Stimulated activated CD8-positive, alpha-beta memory T cell treated with anti-CD3 and anti-CD28 coated beads, Interleukin-2, amount 100 ng/mL, for 48 hours (primary cell): ENCODE measurements around the gene PDE12.

ENCODE experiments used
- DNase-seq, 2 donors: peaks; one replicate each; pipeline ENCODE4 v3.0.0-alpha.2; 2020; ENCODE audit warnings: low read depth in 2 of 2

The PDE12 gene, protein sequence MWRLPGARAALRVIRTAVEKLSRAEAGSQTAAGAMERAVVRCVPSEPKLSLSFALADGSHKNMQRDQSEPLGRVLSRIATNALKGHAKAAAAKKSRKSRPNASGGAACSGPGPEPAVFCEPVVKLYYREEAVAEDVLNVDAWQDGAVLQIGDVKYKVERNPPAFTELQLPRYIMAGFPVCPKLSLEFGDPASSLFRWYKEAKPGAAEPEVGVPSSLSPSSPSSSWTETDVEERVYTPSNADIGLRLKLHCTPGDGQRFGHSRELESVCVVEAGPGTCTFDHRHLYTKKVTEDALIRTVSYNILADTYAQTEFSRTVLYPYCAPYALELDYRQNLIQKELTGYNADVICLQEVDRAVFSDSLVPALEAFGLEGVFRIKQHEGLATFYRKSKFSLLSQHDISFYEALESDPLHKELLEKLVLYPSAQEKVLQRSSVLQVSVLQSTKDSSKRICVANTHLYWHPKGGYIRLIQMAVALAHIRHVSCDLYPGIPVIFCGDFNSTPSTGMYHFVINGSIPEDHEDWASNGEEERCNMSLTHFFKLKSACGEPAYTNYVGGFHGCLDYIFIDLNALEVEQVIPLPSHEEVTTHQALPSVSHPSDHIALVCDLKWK

DNA sequence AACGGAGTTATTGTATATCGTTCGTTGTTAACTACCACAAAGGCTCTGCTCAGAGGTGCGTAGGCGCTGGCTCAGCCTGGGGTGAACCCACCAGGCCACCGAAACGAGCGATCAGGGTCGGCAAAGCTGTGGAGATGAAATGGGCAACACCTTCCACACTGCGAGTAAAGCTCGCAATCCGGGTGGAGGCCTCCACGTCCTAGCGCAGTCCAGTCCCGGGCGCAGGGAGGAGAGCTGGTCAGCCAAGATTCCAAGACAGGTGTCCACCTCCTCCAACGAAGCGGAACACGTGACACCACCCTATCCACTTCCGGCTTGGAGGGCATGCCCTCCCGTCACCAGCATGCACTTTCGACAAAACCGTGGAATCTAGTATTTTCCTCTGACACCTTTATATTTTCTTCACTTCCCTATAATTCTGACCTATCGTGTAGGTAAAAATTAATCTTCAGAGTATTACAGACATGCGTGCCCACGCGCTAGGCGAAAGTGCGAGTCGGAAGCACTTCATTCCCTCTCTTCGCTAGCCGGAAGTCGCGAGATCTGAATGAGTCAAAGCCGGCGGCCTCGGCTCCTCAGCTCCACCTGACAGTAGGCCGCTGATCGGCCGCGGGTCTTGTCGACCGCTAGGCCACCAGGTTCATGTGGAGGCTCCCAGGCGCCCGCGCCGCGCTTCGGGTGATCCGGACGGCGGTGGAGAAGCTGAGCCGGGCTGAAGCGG, at the start of gene PDE12:
Gene PDE12 (plus strand): TSS at position 537 of the 721 bp plus-strand sequence. CDS start 106 bp downstream, at position 643.
- peak; percentile 70 to 77 for DNase-seq

DNA sequence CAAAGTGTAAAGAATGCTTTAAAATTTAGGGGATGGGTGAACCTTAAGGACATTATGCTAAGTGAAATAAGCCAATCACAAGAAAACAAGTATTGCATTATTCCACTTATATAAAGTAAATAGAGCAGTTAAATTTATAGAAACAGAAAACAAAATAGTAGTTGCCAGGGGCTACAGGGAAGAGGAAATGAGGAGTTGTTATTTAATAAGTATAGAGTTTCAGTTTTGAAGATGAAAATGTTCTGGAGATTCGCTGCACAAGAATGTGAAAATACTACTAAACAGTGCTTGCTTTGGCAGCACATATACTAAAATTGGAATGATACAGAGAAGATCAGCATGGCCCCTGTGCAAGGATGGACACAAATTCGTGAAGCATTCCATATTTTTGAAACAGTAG, 43.9 kb upstream of the PDE12 start:
- no peak for DNase-seq

DNA sequence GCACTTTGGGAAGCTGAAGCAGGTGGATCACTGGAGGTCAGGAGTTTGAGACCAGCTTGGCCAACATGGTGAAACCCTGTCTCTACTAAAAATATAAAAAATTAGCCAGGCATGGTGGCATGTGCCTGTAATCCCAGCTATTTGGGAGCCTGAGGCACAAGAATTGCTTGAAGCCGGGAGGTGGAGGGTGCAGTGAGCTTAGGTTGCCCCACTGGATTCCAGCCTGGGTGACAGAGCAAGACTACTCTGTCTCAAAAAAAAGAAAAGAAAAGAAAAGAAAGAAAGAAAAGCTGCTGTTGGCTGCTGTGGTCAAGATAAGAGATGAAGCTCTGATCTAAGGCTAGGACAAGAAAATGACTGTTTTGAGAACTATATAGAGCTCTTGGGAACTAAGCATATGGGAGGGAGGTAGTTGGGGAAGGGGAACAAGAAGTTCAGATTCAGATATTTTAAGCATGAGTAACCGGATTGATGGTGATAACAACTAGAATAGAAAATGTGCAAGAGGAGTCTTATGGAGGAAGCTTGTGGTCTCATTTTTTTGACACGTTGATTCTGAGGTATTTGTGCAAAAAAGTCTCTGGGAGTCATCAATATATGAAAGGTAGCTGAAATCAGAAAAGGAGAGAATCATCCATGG, 37.7 kb upstream of the PDE12 start:
- DNase-seq = no peak

DNA sequence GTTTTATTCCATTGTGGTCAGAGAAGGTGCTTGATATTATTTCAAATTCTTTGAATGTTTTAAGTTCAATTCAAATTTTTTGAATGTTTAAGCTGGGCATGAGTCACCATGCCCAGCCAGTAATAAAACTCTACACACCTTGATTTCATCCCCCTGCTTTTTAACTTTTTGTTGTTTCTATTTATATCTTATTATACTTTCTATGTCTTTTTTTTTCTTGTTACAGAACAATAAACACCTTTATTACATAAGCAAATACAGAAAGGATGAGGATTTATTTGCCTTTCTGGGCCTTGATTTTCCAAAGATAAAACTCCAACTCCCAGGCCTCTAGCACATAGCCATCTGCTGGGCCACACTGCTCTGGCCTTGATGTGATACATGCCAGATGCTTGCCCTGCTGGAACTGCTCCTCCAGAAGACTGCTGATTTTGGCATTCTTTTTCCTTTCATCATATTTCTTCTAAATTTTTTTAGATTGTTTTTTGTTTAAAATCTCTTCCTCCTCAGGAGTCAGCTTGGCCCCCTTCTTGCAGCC, 25.9 kb upstream of the PDE12 start:
- DNase-seq = no peak

DNA sequence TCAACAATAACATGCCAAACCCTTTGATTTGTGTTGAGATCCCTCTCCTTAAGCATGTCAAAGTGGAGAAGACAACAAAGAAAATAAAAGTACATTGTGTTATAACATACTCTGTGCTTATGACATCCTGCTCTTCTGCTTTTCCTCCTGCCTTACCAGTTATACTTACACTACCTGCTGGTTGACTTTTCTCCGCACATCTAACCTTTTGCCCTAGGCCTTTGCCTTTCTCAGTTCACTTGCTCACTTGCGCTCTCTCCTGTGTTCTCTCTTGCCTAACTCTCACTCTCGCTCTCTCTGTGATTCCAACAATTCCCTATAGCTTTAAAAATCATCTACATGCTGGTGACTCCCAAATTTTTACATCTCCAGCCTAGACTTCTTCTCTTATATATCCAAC, 17.6 kb upstream of the PDE12 start:
- DNase-seq = no peak

DNA sequence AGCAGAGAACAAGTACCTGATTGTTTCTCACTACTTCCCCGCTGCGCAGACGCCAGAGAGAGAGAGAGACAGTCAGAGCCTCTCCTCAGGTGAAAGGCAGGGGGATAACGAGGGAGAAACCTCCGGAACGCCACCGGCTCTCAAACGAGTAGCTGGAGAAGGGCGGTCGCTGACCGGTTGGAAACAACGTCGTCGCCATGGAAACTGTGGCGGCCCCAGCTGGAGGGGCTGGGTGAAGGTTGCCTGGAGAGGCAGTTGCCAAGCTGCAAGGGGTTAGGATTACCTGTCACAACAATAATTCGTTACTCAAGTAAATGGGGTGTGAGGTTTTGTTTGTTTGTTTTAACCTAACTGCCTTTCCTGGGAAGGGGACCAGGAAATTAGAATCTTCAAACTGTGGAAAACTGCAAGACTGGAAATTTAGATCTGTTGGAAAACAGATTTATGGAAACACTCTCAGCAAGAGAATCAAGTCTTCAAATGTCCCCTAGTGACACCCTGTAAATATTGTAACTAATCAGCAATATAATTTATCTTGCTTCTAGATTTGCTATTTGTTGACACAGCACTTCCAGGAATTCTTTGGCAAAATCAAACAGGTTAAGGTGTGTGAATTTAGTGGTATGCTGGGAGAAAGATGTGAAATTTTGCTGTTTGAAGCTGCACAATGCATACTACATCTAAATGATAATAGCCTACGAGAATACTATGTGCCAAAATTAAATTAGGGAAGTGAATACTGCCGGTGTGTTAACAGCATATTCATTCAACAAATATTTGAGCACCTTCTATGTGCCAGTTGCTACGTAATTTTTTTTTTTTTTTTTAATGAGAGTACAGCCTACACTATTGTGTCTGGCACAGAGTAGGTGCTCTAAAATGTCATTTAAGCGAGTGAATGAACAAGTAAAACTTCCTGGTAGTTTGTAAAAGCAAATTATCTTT, 11.6 kb upstream of the PDE12 start, which contains the start of gene DNAH12:
Gene DNAH12 (minus strand): TSS at position 164 of the 945 bp plus-strand sequence. CDS start 1,474 bp downstream, outside the sequence.
- DNase-seq = no peak

DNA sequence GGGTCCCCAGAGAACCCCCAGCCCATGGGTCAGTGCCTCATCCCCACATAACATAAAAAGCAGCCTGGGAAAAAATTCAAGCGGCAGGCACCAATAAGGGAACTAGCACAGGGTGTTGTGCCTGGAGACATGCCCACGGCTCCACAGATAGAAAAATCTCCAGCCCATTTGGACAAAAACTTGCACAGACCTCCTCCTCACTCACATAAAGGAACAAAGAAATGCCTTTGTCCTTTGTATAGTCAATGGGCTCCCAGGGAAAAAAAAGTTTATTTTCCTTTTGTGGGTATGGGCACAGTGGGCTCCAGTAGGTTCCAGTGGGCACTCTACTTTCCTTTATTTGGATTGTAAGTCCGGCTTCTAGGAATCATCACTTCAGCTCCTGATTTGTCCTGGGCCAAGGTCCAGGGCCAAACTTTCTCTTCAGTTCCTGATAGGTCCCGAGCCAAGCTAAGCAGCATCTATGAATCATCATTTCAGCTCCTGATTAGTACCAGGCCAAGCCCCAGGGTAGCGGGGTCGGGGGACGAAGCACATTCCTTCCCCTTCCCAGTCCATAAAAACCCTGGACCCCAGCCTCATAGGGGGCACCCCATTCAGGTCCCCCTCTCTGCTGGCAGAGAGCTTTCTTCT, 10.3 kb upstream of the PDE12 start:
- no peak for DNase-seq

DNA sequence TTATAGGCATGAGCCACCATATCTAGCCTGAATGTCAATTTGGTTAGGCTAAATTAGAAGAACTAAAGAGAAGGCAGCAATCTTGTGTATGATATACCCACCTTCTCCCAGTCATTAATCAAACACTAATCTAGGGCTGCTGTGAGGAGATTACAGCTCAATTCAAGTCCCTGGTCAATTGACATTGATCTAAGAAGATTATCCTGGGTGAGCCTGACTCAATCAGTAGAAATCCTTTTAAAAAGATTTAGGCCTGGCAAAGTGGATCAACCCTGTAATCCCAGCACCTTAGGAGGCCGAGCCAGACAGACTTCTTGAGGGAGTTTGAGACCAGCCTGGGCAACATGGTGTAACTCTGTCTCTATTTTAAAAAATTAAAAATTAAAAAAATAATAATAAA, 9.5 kb upstream of the PDE12 start:
- DNase-seq = no peak

DNA sequence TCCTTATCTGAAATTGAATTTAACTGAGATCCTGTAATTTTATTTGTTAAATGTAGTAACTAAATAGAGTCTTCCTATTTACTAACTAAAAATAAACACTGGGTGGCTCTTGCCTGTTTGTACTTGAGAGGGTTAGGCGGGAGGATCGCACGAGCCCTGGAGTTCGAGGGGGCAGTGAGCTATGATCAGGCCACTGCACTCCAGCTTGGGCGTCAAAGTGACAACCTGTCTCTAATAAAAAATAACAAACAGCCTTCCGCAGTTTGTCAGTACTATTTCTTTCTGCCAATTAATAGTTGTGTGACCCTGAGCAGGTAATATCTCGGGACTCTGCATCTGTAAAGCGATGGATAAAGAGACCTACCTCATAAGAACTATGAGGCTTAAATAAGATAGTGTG, 768 bp upstream of the PDE12 start:
- DNase-seq = no peak

DNA sequence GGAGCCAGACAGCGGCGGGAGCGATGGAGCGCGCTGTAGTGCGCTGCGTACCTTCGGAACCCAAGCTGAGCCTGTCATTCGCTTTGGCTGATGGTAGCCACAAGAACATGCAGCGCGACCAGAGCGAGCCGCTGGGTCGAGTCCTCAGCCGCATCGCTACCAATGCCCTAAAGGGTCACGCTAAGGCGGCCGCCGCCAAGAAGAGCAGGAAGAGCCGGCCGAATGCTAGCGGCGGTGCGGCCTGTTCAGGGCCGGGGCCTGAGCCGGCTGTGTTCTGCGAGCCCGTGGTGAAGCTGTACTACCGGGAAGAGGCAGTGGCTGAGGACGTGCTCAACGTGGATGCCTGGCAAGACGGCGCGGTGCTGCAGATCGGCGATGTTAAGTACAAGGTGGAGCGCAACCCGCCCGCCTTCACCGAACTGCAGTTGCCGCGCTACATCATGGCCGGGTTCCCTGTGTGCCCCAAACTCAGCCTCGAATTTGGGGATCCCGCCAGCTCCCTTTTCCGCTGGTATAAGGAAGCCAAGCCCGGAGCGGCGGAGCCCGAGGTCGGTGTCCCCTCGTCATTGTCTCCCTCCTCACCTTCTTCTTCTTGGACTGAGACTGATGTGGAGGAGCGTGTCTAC, 498 bp downstream of the PDE12 start:
- peak in 1 of 2 donors; percentile 13 for DNase-seq

DNA sequence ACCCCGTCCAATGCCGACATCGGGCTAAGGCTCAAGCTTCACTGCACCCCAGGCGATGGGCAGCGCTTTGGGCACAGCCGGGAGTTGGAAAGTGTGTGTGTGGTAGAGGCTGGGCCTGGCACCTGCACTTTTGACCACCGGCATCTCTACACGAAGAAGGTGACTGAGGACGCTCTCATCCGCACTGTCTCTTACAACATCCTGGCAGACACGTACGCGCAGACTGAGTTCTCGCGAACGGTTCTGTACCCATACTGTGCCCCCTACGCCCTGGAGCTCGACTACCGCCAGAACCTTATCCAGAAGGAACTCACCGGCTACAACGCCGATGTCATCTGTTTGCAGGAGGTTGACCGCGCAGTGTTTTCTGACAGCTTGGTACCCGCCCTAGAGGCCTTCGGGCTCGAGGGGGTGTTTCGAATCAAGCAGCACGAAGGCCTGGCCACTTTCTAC, 1.0 kb downstream of the PDE12 start:
- peak in 1 of 2 donors; percentile 38 for DNase-seq

DNA sequence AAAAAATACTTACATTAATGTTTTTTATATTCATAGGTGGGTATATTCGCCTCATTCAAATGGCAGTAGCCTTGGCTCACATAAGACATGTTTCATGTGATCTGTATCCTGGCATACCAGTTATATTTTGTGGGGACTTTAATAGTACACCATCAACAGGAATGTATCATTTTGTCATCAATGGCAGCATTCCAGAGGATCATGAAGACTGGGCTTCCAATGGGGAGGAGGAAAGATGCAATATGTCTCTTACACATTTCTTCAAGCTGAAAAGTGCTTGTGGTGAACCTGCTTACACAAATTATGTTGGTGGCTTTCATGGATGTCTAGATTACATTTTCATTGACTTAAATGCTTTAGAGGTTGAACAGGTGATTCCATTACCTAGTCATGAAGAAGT, 3.5 kb downstream of the PDE12 start:
- no peak for DNase-seq

DNA sequence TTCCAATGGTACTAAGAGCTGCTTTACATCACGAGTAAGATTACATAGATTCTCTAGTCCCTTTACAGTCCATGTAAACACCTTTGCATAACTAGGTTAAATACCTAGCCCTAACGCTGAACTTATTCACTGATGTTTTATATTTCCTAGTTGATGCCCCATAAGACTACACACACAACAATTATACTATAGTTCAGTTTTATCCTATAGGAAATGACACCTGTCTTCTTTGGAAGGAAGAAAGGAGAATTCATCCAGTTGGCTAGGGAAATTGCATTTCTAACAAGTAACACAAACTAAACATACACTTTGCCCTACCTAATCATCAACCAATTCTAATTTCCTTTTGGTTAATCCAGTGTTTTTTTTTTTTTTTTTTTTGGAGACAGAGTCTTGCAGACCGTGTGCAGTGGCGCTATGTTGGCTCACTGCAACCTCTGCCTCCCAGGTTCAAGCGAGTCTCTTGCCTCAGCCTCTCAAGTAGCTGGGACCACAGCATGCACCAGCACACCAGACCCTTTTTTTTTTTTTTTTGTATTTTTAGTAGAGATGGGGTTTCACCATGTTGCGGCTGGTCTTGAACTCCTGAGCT, 13.9 kb downstream of the PDE12 start:
- no peak for DNase-seq

DNA sequence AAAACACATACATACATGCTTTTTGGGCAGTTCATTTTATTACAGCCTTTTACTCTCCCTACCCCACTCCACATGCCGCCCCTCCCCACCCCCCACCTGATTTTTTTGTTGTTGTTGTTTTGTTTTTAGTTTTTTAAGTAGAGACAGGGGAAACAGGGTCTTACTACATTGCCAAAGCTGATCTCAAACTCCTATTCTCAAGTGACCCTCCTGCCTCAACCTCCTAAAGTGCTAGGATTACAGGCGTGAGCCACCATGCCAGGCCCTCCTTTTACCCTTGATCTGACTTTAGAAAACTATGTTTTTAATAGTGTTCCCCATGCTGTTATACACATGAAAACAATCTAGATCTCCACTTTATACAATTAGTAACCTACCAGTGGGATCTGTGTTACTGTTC, 14.8 kb downstream of the PDE12 start:
- DNase-seq = no peak

DNA sequence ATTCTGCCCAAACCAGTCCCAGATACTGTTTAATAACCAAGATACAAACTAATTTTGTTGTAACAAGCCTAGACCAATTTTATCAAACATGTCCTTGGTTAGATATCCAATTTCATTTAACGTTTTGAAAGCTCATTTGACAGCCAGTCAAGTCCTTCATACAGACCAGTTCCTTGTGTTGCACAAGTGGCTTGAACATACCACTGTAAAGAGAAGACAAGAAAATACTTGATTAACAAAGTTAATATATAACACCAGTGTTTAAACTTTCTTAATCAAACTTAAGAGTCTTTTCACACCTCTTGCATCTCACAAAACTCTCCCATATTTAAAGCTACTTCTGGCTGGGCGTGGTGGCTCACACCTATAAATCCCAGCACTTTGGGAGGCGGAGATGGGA, 16.0 kb downstream of the PDE12 start:
- no peak for DNase-seq

DNA sequence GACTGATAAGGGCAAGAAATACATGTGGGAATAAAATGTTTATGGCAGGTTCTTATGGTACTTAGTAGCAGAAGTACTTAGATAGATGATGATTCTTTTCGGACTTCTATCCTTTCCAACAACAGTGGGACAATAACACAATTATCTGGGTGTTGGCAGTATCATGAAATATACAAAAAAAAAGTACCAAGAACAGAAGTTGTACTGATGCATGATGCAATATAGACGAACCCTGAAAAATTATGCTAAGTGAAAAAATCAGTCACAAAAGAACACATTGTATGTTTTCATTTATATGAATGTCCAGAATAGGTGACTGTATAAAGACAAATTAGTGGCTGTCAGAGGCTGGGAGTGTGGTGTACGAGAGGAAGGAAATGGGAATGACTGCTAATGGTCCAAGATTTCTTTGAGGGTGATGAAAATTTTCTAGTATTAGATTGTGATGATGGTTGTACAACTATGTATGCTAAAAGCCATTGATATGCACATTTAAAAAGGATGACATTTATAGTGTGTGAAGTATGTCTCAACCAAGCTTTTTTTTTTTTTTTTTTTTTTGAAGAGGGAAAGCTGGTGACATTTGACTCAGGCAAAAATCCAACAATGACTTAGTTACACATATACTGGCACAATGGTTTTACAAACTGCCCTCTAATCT, 20.0 kb downstream of the PDE12 start:
- DNase-seq = no peak

DNA sequence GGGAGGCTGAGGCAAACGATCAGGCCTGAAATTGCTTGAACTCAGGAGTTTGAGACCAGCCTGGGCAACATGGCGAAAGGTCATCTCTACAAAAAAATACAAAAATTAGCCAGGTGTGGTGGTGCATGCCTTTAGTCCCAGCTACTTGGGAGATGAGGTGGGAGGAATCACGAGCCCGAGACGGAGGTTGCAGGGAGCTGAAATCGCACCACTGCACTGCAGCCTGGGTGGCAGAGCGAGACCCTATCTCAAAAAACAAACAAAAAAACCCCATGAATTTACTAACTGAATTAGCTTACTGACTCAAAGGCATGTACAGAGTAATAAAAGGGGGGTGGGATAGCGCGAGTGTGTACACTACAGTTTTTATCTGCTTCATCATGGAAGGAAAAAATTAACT, 21.7 kb downstream of the PDE12 start:
- no peak for DNase-seq

DNA sequence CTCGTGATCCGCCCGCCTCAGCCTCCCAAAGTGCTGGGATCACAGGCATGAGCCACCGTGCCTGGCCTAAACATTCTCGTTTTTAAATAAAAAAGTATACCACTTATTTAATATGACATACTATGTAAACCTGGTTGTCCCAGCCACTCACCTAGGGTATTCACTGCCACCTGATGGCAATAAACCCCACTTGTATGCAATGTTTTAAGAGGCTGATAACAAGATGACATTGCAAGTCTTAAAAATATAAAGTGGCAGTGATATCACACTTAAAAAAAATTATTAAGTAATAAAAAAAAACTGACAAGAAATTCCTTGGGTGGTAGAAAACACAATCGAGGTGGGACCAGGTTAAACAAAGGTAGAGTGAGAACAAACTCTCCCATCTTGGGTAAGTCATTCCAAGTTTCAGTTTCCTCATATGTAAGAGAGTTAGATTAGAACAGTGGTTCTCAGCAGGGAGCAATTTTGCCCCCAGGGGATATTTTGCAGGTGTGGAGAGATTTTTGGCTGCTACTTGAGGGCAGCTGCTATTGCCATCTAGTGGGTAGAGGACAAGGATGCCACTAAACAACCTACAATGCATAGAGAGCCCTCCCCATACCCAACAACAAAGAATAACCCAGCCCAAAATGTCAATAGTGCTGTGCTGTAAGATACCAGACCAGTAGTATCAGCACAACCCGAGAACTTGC, 26.5 kb downstream of the PDE12 start:
- DNase-seq = no peak
